BJ (cell line): ENCODE data around the gene SLC43A1. TPM values are rescaled to one million over a fixed set of nuclear protein-coding genes. Genes with fewer than 3 reads are reported as not detected.

Experiments
- CTCF ChIA-PET: fragments of 350-600 bp; formaldehyde crosslinking; extraction: SDS; loops from one replicate; lab custom pipeline; 2021; ENCODE audit warnings: antibody characterized with exemption, inconsistent platforms; lab: Yijun Ruan, JAX
- POLR2A ChIA-PET: fragments of 300-600 bp; sonication (Branson Sonifier 250); formaldehyde crosslinking; extraction: SDS; loops from one replicate; lab custom pipeline; 2021; ENCODE audit warnings: antibody characterized with exemption; lab: Charles Lee
- DNase-seq: peaks from one replicate; pipeline ENCODE4 v3.0.0-alpha.2; 2011; ENCODE audit warnings: low read depth
- H3K27me3 ChIP-seq: 2 replicates; pipeline ENCODE4 v1.6.0; 2011; ENCODE audit warnings: low read length; ENCODE audit not compliant: control insufficient read depth, insufficient read depth
- H3K36me3 ChIP-seq: 2 replicates; pipeline ENCODE4 v1.5.1; 2011; ENCODE audit warnings: low read length; ENCODE audit not compliant: control insufficient read depth, insufficient read depth
- H3K4me3 ChIP-seq: 2 replicates; pipeline ENCODE4 v1.5.1; 2011; ENCODE audit warnings: low read depth, mild to moderate bottlenecking, control low read depth, low read length
- polyA plus RNA-seq: library from polyadenylated mRNA; depleted of rRNA; stranded (reverse); fragments of >200 nt; gene quantifications from 2 replicates; pipeline ENCODE4 v1.2.3, GENCODE V29; 2011
- TF ChIP-seq, protein P1 (sequence below): IDR thresholded peaks from 2 replicates; pipeline ENCODE4 v1.5.1; 2011; ENCODE audit warnings: low read depth, mild to moderate bottlenecking, control low read depth, inconsistent platforms, low read length, moderate library complexity; ENCODE audit not compliant: insufficient read depth

SLC43A1 gene
- polyA plus RNA-seq, 1 experiment: 23.4 TPM

DNA sequence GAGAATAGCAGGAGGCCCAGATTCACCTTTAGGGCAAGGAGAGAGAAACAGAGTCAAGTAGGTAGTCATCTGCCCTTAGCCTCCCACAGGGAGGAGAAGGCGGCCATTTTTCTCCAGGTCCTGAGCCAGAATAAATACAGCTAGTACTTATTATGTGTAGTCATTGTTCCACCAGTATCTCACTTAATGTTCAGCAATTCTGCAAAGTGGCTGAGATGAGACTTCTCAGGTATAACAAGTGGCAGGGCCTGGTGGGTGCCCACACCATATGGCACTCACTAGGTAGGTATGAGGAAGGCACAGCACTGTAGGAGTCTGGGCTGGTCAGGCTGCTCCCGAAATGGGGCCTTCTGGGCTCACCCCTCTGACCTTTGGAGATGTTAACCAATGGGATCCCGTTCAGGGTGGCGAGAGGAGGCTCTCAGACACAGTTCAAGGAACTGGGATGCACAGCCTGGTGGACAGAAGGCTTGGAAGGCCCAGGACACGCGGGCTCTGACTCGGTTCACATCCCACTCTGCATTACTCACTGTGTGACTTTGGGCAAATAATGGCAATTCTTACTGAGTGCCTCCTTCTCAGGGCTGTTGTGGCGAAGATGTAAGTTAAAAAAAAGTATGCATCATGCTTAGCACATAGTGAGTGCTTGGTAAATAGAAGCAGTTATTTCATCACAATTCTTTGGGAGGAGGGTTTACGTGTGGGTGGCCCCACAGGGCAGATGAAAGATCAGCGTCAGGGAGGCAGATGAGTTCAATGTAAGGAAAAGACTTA is 30.1 kb downstream of the SLC43A1 start:
- POLR2A ChIA-PET: no interaction called here

DNA sequence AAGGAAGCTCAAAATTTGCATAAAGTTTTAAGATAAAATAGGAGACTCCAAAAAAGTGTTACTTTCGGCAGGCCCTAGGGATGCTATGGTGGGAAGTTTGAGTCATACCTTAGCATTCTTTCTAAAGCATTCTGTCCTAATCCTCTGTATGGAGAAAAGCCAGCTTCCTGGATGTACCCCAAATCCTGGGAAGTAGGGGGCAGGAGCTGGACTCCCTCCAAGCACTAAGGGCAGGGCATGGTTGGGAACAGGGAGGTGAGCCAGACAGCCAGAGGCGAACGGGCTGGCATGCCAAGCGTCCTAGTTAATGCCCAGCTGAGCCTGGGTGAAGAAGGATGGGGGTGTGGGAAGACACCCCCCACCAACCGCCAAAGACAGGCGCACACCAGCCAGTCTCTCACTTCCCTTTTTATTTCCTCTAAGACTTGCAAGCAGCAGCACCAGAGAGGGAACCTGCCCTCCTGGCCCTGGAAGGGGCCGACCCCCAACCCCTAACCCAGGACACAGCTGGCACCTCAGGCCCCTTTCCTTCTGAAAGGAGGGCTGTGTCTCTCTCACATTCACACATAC is 31.3 kb downstream of the SLC43A1 start:
- Histone ChIP-seq H3K27me3 (peaks cover 7% of the 10 kb centered on the region), H3K4me3 (no peak overlapping the region), H3K36me3 (peaks cover 5% of the 10 kb centered on the region; the same call in 1 of the 2 replicates)
- TF ChIP-seq, protein P1, sequence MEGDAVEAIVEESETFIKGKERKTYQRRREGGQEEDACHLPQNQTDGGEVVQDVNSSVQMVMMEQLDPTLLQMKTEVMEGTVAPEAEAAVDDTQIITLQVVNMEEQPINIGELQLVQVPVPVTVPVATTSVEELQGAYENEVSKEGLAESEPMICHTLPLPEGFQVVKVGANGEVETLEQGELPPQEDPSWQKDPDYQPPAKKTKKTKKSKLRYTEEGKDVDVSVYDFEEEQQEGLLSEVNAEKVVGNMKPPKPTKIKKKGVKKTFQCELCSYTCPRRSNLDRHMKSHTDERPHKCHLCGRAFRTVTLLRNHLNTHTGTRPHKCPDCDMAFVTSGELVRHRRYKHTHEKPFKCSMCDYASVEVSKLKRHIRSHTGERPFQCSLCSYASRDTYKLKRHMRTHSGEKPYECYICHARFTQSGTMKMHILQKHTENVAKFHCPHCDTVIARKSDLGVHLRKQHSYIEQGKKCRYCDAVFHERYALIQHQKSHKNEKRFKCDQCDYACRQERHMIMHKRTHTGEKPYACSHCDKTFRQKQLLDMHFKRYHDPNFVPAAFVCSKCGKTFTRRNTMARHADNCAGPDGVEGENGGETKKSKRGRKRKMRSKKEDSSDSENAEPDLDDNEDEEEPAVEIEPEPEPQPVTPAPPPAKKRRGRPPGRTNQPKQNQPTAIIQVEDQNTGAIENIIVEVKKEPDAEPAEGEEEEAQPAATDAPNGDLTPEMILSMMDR: no peak
- ChIA-PET POLR2A (no interaction called here), CTCF (interaction anchor here (0.7 to 10.3 kb wide), 12 partner anchors 11 to 214 kb away, joined by 3 to 188 read pairs (median 14); partner anchors contain the start of genes RTN4RL2, SLC43A1 and UBE2L6)
- DNase-seq: no peak

More for the DNA sequence above, 30.1 kb downstream of the SLC43A1 start:
- CTCF ChIA-PET: interaction anchor here (5.3 to 10.3 kb wide), 3 partner anchors 10 to 140 kb away, joined by 30 to 188 read pairs (median 169); partner anchors contain the start of gene RTN4RL2
- Histone ChIP-seq H3K4me3 (no peak overlapping the region), H3K27me3 (peaks cover 7% of the 10 kb centered on the region), H3K36me3 (peaks cover 7% of the 10 kb centered on the region; the same call in 1 of the 2 replicates)
- TF ChIP-seq, protein P1: no peak
- DNase-seq: no peak

DNA sequence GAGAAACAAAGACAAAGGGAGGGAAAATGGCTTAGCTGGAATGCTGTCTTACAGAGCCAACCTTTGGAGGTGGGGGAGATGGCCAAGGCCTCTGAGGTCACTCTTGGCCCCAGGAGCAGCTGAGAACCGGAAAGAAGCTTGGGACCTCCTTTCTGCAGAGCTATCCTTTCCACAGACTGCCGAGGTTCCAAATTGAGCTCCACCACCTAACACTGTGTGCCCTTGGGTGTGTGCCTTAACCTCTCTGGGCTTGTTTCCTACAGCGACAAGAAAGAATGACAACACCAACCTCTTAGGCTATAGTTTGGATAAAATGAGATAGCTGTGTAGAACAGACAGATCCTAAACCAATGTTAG is 32.0 kb downstream of the SLC43A1 start:
- no peak for DNase-seq
- TF ChIP-seq, protein P1: no peak
- H3K4me3 ChIP-seq: no peak overlapping the region
- peaks cover 7% of the 10 kb centered on the region for H3K27me3 ChIP-seq
- ChIA-PET CTCF (interaction anchor here (0.8 to 10.3 kb wide), 11 partner anchors 10 to 213 kb away, joined by 3 to 188 read pairs (median 20); partner anchors contain the start of genes RTN4RL2 and SLC43A1), POLR2A (no interaction called here)
- peaks cover 4% of the 10 kb centered on the region; the same call in 1 of the 2 replicates for H3K36me3 ChIP-seq

DNA sequence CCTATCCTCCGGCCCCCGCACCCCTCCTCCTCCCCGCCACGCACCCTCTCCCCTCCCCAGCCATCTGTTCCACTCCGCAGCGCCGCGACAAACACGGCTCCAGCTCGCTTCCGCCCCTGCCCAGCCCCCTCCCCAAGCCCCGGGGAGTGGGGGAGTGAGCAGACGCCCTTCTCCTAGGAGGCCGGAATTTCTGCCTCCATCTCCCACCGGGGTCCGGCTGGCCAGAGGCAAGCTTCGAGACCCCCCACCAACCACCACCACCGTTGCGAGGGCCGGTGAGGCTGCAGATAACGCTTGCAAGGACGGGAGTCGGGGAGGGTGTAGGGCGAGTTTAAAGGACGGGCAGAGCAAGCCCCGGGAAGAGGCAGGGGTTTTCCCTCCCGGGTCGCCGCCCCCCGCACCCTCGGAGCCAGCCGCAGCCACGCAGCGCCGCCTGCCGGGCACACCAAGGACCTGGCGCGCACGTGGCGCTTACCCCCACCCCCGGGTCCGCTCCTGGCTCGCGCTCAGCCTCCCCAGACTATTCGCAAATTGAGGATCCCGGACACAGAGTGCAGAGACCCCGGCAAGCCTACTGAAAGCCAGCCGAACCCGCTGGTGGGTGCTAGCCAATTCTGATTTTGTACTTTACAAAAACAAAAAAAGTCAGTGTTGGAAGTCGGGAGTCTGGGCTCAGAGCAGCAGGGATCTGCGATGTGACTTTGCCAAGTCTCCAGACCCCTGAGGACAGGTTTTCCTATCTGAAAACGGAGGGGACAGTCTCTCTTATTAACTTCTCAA is 32.5 kb downstream of the SLC43A1 start:
- Histone ChIP-seq H3K4me3 (peak overlapping the region; percentile 26), H3K27me3 (peaks cover 10% of the 10 kb centered on the region), H3K36me3 (peaks cover 2% of the 10 kb centered on the region; the same call in 1 of the 2 replicates)
- TF ChIP-seq, protein P1: peak; percentile 56
- DNase-seq: no peak
- POLR2A ChIA-PET: no interaction called here
- CTCF ChIA-PET: interaction anchor here (0.8 to 10.3 kb wide), 14 partner anchors 9 to 213 kb away, joined by 3 to 188 read pairs (median 6); partner anchors contain the start of genes RTN4RL2, SLC43A1 and UBE2L6
